ENCODE data around the gene HDAC2. TPM values are rescaled to one million over a fixed set of nuclear protein-coding genes. Genes with fewer than 3 reads are reported as not detected.
"Not testable (repeated sequence)": the region's sequence is repeated elsewhere in the genome, so short reads cannot be mapped to it uniquely, and the experiment has no call there.

The HDAC2 gene
- total RNA-seq, 1 donor = 86.8 TPM

DNA sequence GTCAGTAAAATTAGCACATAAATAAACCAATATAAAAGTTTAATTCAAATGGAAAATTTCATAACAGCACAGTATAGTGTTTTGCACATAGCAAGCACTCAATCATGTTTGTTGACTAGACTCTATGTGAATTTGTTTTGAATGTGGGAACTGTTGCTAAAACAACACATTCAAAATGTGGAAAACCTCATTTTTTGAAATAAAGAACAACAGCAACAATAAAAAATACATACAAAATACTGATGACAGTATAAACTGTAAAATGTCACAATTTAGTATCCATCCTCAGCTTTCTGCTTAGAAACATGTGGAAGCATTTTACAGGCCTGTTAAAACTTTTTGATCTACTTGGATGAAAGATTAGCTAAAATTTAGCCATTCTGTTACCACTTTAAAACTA, 47.4 kb downstream of the HDAC2 start:
- no peak overlapping the region for H3K4me3 ChIP-seq (ENCODE audit: low read depth, low read length)
- DNase-seq (ENCODE audit: low read depth) = peak; percentile 13
- no peak for TF ChIP-seq CTCF (IDR thresholded peaks at IDR 0.05; ENCODE audit: insufficient read depth, low read depth, low read length)

GRCh38 chr6:113921299-113921904, 49.5 kb downstream of the HDAC2 start:
- no peak for TF ChIP-seq CTCF (IDR thresholded peaks at IDR 0.05; ENCODE audit: insufficient read depth, low read depth, low read length)
- no peak for DNase-seq (ENCODE audit: low read depth)
- no peak overlapping the region for H3K4me3 ChIP-seq (ENCODE audit: low read depth, low read length)

GRCh38 chr6:113920663-113921267, 50.2 kb downstream of the HDAC2 start:
- TF ChIP-seq CTCF (IDR thresholded peaks at IDR 0.05; ENCODE audit: insufficient read depth, low read depth, low read length) = no peak
- no peak for DNase-seq (ENCODE audit: low read depth)

DNA sequence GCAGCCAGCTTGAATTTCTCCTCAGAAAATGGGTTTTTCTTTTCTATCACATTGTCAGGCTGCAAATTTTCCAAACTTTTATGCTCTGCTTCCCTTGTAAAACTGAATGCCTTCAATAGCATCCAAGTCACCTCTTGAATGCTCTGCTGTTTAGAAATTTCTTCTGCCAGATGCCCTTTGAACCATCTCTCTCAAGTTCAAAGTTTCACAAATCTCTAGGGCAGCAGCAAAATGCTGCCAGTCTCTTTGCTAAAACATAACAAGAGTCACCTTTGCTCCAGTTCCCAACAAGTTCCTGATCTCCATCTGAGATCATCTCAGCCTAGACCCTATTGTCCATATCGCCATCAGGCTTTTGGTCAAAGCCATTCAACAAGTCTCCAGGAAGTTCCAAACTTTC, 60.7 kb downstream of the HDAC2 start:
- H3K4me3 ChIP-seq (ENCODE audit: low read depth, low read length); DNase-seq (ENCODE audit: low read depth): not testable (repeated sequence)

More at GRCh38 chr6:113920663-113921267, 50.2 kb downstream of the HDAC2 start:
- H3K4me3 ChIP-seq (ENCODE audit: low read depth, low read length) = no peak overlapping the region

GRCh38 chr6:113909224-113909856, 61.6 kb downstream of the HDAC2 start:
- no peak overlapping the region for H3K4me3 ChIP-seq (ENCODE audit: low read depth, low read length)
- peak; percentile 63 for TF ChIP-seq CTCF (IDR thresholded peaks at IDR 0.05; ENCODE audit: insufficient read depth, low read depth, low read length)
- peak; percentile 78 for DNase-seq (ENCODE audit: low read depth)

- no peak overlapping the region for H3K4me3 ChIP-seq (ENCODE audit: low read depth, low read length)
- DNase-seq (ENCODE audit: low read depth) = no peak
- no peak for TF ChIP-seq CTCF (IDR thresholded peaks at IDR 0.05; ENCODE audit: insufficient read depth, low read depth, low read length)
These were observed 62.1 kb downstream of the HDAC2 start for GRCh38 chr6:113908801-113909200.

DNA sequence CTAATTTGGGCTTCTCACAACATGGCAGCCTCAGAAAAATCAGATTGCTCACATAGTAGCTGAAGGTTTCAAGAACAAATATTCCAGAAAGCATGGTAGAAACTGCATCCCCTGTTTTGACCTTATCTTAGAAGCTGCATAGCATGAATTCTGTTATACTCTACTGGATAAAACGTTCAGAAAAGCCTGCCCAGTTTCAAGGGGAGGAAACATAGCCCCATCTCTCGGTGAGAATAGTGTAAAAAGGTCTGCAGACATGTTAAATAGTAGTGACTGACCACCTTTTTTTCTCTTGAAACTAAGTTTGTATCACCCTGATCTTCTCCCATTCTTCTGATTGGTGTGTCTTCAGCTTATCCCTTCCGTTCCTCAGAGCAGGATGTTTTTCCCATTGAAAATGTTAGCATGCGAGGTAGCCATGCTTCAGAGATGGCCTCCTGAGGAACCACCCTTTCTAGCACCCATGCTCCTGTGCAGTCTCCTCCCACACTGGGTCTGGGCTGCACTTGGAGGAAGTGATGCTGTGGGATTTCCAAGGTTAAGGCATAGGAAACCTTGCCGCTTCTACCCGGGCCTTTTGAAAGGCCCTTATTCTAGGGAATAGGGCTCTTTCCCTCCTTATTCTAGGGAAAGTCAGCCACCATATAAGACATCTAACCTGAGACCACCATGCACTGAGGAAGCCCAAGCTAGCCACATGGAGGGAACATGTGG, 63.7 kb downstream of the HDAC2 start:
- H3K4me3 ChIP-seq (ENCODE audit: low read depth, low read length) = no peak overlapping the region
- peak; percentile 19 for TF ChIP-seq CTCF (IDR thresholded peaks at IDR 0.05; ENCODE audit: insufficient read depth, low read depth, low read length)
- peak; percentile 24 for DNase-seq (ENCODE audit: low read depth)
